ENCODE measurements around the gene NLGN1. TPM values are rescaled to one million over a fixed set of nuclear protein-coding genes. Genes with fewer than 3 reads are reported as not detected.

The NLGN1 gene
- total and polyA plus RNA-seq, 2 of the 8 experiments (the other 6 are each of a cell fraction or from before 2014, with no cell fraction given), result 7.8 to 14.8 TPM

- no peak overlapping the region for H4K5ac ChIP-seq (ENCODE audit: insufficient read length, low read depth, low read length)
- H3K9me3 ChIP-seq (ENCODE audit: insufficient read depth in 2 of 2, low read depth in 1 of 2, low read length in 1 of 2), result no peaks in the 10 kb centered on the region
- H4K8ac ChIP-seq (ENCODE audit: extremely low read depth, insufficient read depth, low read length), result no peak overlapping the region
- no peak overlapping the region for H2AK5ac ChIP-seq (ENCODE audit: low read depth, low read length)
- no peaks in the 10 kb centered on the region for H3K36me3 ChIP-seq (ENCODE audit: control insufficient read depth in 2 of 4, insufficient read depth in 4 of 4, low read length in 3 of 4)
- H2BK12ac ChIP-seq (ENCODE audit: low read depth, low read length), result no peak overlapping the region
- no peaks in the 10 kb centered on the region for H3K23me2 ChIP-seq (ENCODE audit: low read depth, low read length)
- H2BK20ac ChIP-seq (ENCODE audit: low read length), result no peak overlapping the region
- H4K20me1 ChIP-seq (replicated peaks in 1 of 2; ENCODE audit: control insufficient read depth in 1 of 2, insufficient read depth in 2 of 2, low read length in 2 of 2), result no peaks in the 10 kb centered on the region
- ChIA-PET CTCF (ENCODE audit: partially characterized antibody) (interaction anchor here (1.1 to 1.3 kb wide), 3 partner anchors 8 to 22 kb away, joined by 3 to 4 read pairs (median 3); no protein-coding TSS in a partner anchor), POLR2A (ENCODE audit: partially characterized antibody) (no interaction called here)
- H3K79me1 ChIP-seq (ENCODE audit: low read depth, low read length), result no peaks in the 10 kb centered on the region
- no peak overlapping the region for H3K4me2 ChIP-seq (ENCODE audit: insufficient read depth in 1 of 2, low read depth in 2 of 2, low read length in 2 of 2)
- FAIRE-seq (peak; percentile 42), DNase-seq (ENCODE audit: low read depth in 1 of 2, low spot score in 2 of 2) (no peak)
- no peak overlapping the region for H3K18ac ChIP-seq (ENCODE audit: extremely low read depth, low read length)
- H2AFZ ChIP-seq (ENCODE audit: low read length), result no peak overlapping the region
- H3K79me2 ChIP-seq (ENCODE audit: control insufficient read depth in 1 of 2, insufficient read depth in 2 of 2, low read length in 2 of 2), result no peaks in the 10 kb centered on the region
- no peak overlapping the region for H3K4me3 ChIP-seq (ENCODE audit: extremely low read depth in 1 of 4, insufficient read depth in 2 of 4, low read depth in 3 of 4, low read length in 4 of 4)
- no peak overlapping the region for H3K9ac ChIP-seq (replicated peaks in 1 of 4; ENCODE audit: extremely low read depth in 1 of 4, low read depth in 3 of 4, low read length in 3 of 4)
- H4K91ac ChIP-seq (replicated peaks; ENCODE audit: insufficient read length, low read length), result no peak overlapping the region
- no peak overlapping the region for H2BK5ac ChIP-seq (ENCODE audit: low read depth, low read length)
- peaks cover 0 to 1% (median 0%) of the 10 kb centered on the region in 4 experiments; a peak in 1 of 7 replicates for H3K27me3 ChIP-seq (replicated peaks in 1 of 4; ENCODE audit: control insufficient read depth in 3 of 4, extremely low read depth in 1 of 4, insufficient read depth in 3 of 4, low read length in 3 of 4)
- no peak overlapping the region for H3K27ac ChIP-seq (ENCODE audit: low read depth, low read length)
- no peak overlapping the region for H3K56ac ChIP-seq (replicated peaks; ENCODE audit: insufficient read length, low read depth, low read length)
- no peak overlapping the region for H2BK15ac ChIP-seq (ENCODE audit: low read length)
- H2BK120ac ChIP-seq (replicated peaks; ENCODE audit: low read depth, low read length), result no peak overlapping the region
- H3K23ac ChIP-seq (ENCODE audit: insufficient read length), result no peak overlapping the region
- no peaks in the 10 kb centered on the region for H3K4me1 ChIP-seq (replicated peaks in 1 of 4; ENCODE audit: control insufficient read depth in 3 of 4, insufficient read depth in 4 of 4, low read length in 3 of 4)
- no peak overlapping the region for H3K4ac ChIP-seq (replicated peaks; ENCODE audit: insufficient read length, low read depth, low read length)
- H3K14ac ChIP-seq (ENCODE audit: insufficient read length), result no peak overlapping the region
- no peak for TF ChIP-seq KDM1A (IDR thresholded peaks at IDR 0.05; ENCODE audit: borderline replicate concordance, low read length)
- TF ChIP-seq BACH1 (IDR thresholded peaks at IDR 0.05; ENCODE audit: low read length), result no peak
- no peak for TF ChIP-seq PHF8 (conservative IDR thresholded peaks at IDR 0.05; ENCODE audit: low read depth, low read length)
- TF ChIP-seq ATF2 (IDR thresholded peaks at IDR 0.05; ENCODE audit: low read length), result no peak
- no peak for TF ChIP-seq RXRA (IDR thresholded peaks at IDR 0.05; ENCODE audit: insufficient read depth, low read depth, low read length)
- TF ChIP-seq TBP (IDR thresholded peaks at IDR 0.05; ENCODE audit: low read depth, low read length), result no peak
- TF ChIP-seq SP2 (IDR thresholded peaks at IDR 0.05; ENCODE audit: low read length), result no peak
- no peak for TF ChIP-seq ZNF274 (IDR thresholded peaks at IDR 0.05; ENCODE audit: borderline replicate concordance, extremely low read depth, low read length)
Measured at GRCh38 chr3:174147798-174148197, 750.3 kb downstream of the NLGN1 start.
